ENCODE measurements around the gene SEMA5B. TPM values are rescaled to one million over a fixed set of nuclear protein-coding genes. Genes with fewer than 3 reads are reported as not detected.

SEMA5B gene
- polyA plus RNA-seq, 1 donor (not counting 4 experiments of a cell fraction or from before 2014, with no cell fraction given) = 0.04 TPM

DNA sequence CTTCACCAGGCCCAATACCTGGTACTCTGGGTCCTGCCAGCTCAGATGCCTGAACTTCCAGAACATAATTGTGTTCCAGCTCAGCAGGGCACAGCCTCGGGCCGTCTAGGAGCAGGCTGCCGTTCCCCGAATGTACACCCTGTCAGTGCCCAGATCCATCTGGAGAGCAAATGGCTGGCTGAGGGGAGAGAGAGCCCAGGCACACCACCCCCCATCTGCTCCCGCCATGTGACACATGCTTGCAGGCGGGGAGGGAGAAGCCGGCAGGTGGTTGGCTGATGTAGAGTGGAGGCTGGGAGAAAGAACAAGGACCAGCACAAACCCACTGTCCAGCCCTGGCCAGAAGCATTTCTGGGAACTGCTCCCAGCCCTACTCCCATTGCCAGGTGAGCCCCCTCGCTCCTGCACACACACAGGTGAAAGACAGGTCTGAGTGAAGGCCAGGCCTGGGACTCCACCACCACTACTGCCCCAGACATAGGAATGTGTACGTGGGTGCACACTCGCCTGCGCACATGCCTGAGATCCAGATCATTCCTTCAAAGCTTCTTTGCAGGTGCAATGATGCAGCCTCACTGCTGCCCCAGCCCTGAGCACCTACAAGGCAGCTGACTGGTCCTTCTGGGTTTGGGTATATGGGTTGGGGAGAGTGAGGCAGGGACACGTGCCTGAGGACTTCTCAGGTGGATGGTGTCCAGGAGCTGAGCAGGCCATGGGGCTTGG lies 53.5 kb downstream of the SEMA5B start:
- Histone ChIP-seq H3K36me3 (ENCODE audit: control insufficient read depth in 2 of 2, extremely low read depth in 1 of 2, insufficient read depth in 2 of 2, low read length in 2 of 2) (no peaks in the 10 kb centered on the region), H3K4me2 (ENCODE audit: control insufficient read depth, extremely low read depth, insufficient read depth, low read depth, low read length) (no peak overlapping the region), H4K20me1 (ENCODE audit: control insufficient read depth, extremely low read depth, insufficient read depth, low read length) (no peaks in the 10 kb centered on the region), H3K79me2 (ENCODE audit: control insufficient read depth, insufficient read depth, low read length) (no peaks in the 10 kb centered on the region), H3K9me3 (ENCODE audit: control insufficient read depth, low read depth, low read length) (no peaks in the 10 kb centered on the region), H3K4me1 (ENCODE audit: control insufficient read depth, extremely low read depth, insufficient read depth, low read length) (peaks cover 12% of the 10 kb centered on the region), H3K27me3 (ENCODE audit: control insufficient read depth, extremely low read depth, insufficient read depth, low read length) (peaks cover 44% of the 10 kb centered on the region), H2AFZ (ENCODE audit: control insufficient read depth, low read length) (no peak overlapping the region), H3K9ac (ENCODE audit: control insufficient read depth, extremely low read depth, insufficient read depth, low read length) (no peak overlapping the region), H3K27ac (ENCODE audit: control insufficient read depth, insufficient read depth, low read length) (no peak overlapping the region), H3K4me3 (ENCODE audit: control insufficient read depth in 2 of 3, extremely low read depth in 1 of 3, insufficient read depth in 2 of 3, low read depth in 1 of 3, low read length in 3 of 3) (no peak overlapping the region), H3K9me1 (ENCODE audit: control insufficient read depth, extremely low read depth, insufficient read depth, low read length) (no peaks in the 10 kb centered on the region)
- FAIRE-seq (no peak), DNase-seq (ENCODE audit: low read depth, low spot score) (no peak)
- no peak for TF ChIP-seq EZH2 (IDR thresholded peaks at IDR 0.05; ENCODE audit: low read length)
- TF ChIP-seq, protein P1, sequence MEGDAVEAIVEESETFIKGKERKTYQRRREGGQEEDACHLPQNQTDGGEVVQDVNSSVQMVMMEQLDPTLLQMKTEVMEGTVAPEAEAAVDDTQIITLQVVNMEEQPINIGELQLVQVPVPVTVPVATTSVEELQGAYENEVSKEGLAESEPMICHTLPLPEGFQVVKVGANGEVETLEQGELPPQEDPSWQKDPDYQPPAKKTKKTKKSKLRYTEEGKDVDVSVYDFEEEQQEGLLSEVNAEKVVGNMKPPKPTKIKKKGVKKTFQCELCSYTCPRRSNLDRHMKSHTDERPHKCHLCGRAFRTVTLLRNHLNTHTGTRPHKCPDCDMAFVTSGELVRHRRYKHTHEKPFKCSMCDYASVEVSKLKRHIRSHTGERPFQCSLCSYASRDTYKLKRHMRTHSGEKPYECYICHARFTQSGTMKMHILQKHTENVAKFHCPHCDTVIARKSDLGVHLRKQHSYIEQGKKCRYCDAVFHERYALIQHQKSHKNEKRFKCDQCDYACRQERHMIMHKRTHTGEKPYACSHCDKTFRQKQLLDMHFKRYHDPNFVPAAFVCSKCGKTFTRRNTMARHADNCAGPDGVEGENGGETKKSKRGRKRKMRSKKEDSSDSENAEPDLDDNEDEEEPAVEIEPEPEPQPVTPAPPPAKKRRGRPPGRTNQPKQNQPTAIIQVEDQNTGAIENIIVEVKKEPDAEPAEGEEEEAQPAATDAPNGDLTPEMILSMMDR (optimal IDR thresholded peaks at IDR 0.05 in 1 of 3, IDR thresholded peaks at IDR 0.05 in 1 of 3, conservative IDR thresholded peaks at IDR 0.05 in 1 of 3; ENCODE audit: extremely low read depth in 1 of 3, insufficient read depth in 2 of 3, low read length in 3 of 3) = no peak
- dilution Hi-C loops (cut with MboI; ENCODE audit: extremely low pct_ligation_motif_present, low sequenced_read_pairs) = no loop called here

DNA sequence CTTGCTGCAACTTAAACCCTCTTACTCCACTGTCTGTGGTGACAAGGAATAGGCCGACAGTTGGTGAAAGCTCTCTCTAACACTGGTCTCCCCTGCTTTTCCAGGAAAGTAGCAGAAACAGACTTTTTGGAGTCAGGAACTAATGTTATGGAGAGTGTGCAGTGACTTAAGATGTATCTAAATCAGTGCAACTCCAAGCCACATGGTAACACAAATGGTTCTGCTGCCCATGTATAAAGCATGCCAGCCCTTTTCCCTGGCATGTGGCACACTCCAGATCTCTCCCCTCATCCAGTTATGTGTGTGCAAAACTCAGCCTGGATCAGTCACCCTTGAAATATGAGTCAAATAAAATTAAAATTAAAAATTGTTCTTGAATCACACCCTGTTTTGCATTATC lies 55.4 kb downstream of the SEMA5B start:
- Histone ChIP-seq H3K4me3 (ENCODE audit: control insufficient read depth in 2 of 3, extremely low read depth in 1 of 3, insufficient read depth in 2 of 3, low read depth in 1 of 3, low read length in 3 of 3) (no peak overlapping the region), H3K79me2 (ENCODE audit: control insufficient read depth, insufficient read depth, low read length) (no peaks in the 10 kb centered on the region), H3K4me2 (ENCODE audit: control insufficient read depth, extremely low read depth, insufficient read depth, low read depth, low read length) (no peak overlapping the region), H3K9me3 (ENCODE audit: control insufficient read depth, low read depth, low read length) (no peaks in the 10 kb centered on the region), H3K9ac (ENCODE audit: control insufficient read depth, extremely low read depth, insufficient read depth, low read length) (no peak overlapping the region), H3K36me3 (ENCODE audit: control insufficient read depth in 2 of 2, extremely low read depth in 1 of 2, insufficient read depth in 2 of 2, low read length in 2 of 2) (no peaks in the 10 kb centered on the region), H3K4me1 (ENCODE audit: control insufficient read depth, extremely low read depth, insufficient read depth, low read length) (peaks cover 7% of the 10 kb centered on the region), H2AFZ (ENCODE audit: control insufficient read depth, low read length) (no peak overlapping the region), H3K27me3 (ENCODE audit: control insufficient read depth, extremely low read depth, insufficient read depth, low read length) (peaks cover 34% of the 10 kb centered on the region), H4K20me1 (ENCODE audit: control insufficient read depth, extremely low read depth, insufficient read depth, low read length) (no peaks in the 10 kb centered on the region), H3K27ac (ENCODE audit: control insufficient read depth, insufficient read depth, low read length) (no peak overlapping the region), H3K9me1 (ENCODE audit: control insufficient read depth, extremely low read depth, insufficient read depth, low read length) (no peaks in the 10 kb centered on the region)
- dilution Hi-C loops (cut with MboI; ENCODE audit: extremely low pct_ligation_motif_present, low sequenced_read_pairs) = no loop called here
- TF ChIP-seq, protein P1 (optimal IDR thresholded peaks at IDR 0.05 in 1 of 3, IDR thresholded peaks at IDR 0.05 in 1 of 3, conservative IDR thresholded peaks at IDR 0.05 in 1 of 3; ENCODE audit: extremely low read depth in 1 of 3, insufficient read depth in 2 of 3, low read length in 3 of 3) = no peak
- TF ChIP-seq EZH2 (IDR thresholded peaks at IDR 0.05; ENCODE audit: low read length) = no peak
- no peak for DNase-seq (ENCODE audit: low read depth, low spot score)
- FAIRE-seq = no peak
